ENCODE data around the gene SLC41A2.
"Not testable (repeated sequence)": the region's sequence is repeated elsewhere in the genome, so short reads cannot be mapped to it uniquely, and the experiment has no call there.

Gene SLC41A2

DNA sequence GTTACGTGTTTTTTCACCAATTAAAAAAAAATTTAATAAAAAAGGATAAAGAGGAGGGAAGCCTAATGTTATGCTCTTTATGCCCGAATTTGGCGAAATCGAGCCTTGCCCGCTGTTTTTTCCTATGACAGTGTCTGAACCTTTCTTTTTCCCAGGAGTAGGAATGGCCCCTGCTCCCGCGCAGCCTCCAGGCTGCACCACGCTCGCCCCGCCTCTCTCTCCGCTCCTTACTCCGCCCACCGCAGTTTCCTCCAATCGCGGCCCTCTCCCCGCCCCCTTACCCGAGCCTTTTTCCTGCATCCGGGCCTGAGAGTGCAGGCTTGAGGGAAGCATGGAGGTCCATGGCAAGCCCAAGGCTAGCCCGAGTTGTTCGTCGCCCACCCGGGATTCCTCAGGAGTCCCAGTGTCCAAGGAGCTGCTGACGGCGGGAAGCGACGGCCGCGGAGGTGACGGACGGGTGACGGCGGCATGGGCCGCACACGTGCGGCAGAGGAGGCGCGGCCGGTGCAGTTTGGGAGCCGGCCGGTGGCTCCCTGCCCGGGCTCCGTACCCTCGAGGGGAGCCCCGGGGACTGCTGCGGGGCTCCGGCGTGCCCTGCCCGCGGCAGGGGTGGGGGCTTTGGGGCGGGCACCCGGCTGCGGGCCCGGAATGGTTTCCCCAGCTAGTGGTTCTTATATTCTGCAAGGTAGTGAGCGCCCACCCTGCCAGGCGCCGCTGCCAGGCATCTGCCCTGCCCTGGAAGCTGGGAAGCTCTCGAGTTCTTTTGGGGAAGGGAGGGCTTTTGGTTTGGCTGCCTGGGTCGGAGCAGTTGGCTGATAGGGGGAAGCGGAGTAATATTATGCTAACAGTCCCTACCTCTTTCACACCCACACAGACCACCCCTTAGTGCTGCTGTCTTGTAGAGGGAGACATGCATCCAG, 28.2 kb upstream of the SLC41A2 start, which contains the start of gene NOPCHAP1:
Gene NOPCHAP1 (plus strand): TSS at position 295 of the 920 bp plus-strand sequence. CDS start 37 bp downstream, at position 332.
- Histone ChIP-seq H3K9ac (ENCODE audit: low read length in 5 of 5) (peak within 1 kb of the TSS in 4 of 5 donors; percentile 77 to 86 (median 86)), H3K9me3 (ENCODE audit: control insufficient read depth in 5 of 5, low read length in 5 of 5) (no peaks in the 10 kb centered on the region), H3K27ac (ENCODE audit: low read depth, low read length) (peak within 1 kb of the TSS; percentile 73)

DNA sequence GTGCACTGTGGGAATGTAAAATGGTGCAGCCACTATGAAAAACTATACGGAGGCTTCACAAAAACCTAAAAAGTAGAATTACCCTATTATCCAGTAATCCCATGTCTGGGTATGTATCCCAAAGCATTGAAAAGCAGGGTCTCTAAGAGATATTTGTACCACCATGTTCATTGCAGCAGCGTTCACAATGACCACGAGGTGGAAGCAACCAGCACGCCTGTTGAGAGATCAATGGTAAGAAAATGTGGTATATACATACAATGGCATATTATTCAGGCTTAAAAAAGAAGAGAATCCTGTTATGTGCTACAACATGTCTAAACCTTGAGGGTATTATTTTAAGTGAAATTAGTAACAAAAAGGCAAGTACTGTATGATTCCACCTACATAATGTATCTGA, 27.1 kb upstream of the SLC41A2 start:
- Histone ChIP-seq H3K9ac (ENCODE audit: low read length in 5 of 5) (no peak overlapping the region), H3K27ac (ENCODE audit: low read depth, low read length) (peak overlapping the region; percentile 73), H3K4me3 (ENCODE audit: low read depth in 1 of 5, low read length in 5 of 5) (peak overlapping the region in 3 of 5 donors; percentile 68 to 97 (median 84)), H3K4me1 (ENCODE audit: control insufficient read depth in 5 of 5, insufficient read depth in 5 of 5, low read length in 5 of 5) (peaks cover 0 to 25% (median 21%) of the 10 kb centered on the region in 5 donors), H3K9me3 (ENCODE audit: control insufficient read depth in 5 of 5, low read length in 5 of 5) (no peaks in the 10 kb centered on the region), H3K36me3 (ENCODE audit: control insufficient read depth in 5 of 5, insufficient read depth in 5 of 5, low read length in 5 of 5) (peaks cover 0 to 16% (median 5%) of the 10 kb centered on the region in 5 donors), H3K27me3 (ENCODE audit: control insufficient read depth in 5 of 5, insufficient read depth in 4 of 5, low read length in 5 of 5) (no peaks in the 10 kb centered on the region)

More for the DNA sequence above, 28.2 kb upstream of the SLC41A2 start, which contains the start of gene NOPCHAP1:
- Histone ChIP-seq H3K27me3 (ENCODE audit: control insufficient read depth in 5 of 5, insufficient read depth in 4 of 5, low read length in 5 of 5) (no peaks in the 10 kb centered on the region), H3K36me3 (ENCODE audit: control insufficient read depth in 5 of 5, insufficient read depth in 5 of 5, low read length in 5 of 5) (peaks cover 4 to 23% (median 12%) of the 10 kb centered on the region in 5 donors), H3K4me1 (ENCODE audit: control insufficient read depth in 5 of 5, insufficient read depth in 5 of 5, low read length in 5 of 5) (peaks cover 0 to 25% (median 21%) of the 10 kb centered on the region in 5 donors), H3K4me3 (ENCODE audit: low read depth in 1 of 5, low read length in 5 of 5) (peak within 1 kb of the TSS; percentile 84 to 97 (median 91))

DNA sequence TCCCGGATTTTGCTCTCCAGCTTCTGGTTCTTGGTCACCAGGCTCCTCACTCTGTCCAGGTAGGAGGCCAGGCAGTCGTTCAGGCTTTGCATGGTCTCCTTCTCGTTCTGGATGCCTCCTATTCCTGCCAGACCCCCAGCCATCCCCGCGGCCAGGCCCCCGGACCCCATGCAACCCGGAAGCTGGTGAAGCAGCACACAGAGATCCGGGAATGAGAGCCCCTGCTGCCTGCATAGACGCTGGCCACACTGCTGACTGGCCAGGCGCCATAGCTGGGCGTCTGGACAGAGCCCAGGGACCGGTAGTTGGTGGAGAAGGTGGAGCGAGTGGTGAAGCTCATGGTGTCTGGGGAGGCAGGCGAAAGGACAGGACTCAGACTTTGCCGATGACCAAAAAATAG, 19.6 kb upstream of the SLC41A2 start:
- H3K27me3 ChIP-seq (ENCODE audit: control insufficient read depth in 5 of 5, insufficient read depth in 4 of 5, low read length in 5 of 5); H3K36me3 ChIP-seq (ENCODE audit: control insufficient read depth in 5 of 5, insufficient read depth in 5 of 5, low read length in 5 of 5); H3K4me3 ChIP-seq (ENCODE audit: low read depth in 1 of 5, low read length in 5 of 5); H3K9ac ChIP-seq (ENCODE audit: low read length in 5 of 5); H3K4me1 ChIP-seq (ENCODE audit: control insufficient read depth in 5 of 5, insufficient read depth in 5 of 5, low read length in 5 of 5); H3K27ac ChIP-seq (ENCODE audit: low read depth, low read length); H3K9me3 ChIP-seq (ENCODE audit: control insufficient read depth in 5 of 5, low read length in 5 of 5): not testable (repeated sequence)

DNA sequence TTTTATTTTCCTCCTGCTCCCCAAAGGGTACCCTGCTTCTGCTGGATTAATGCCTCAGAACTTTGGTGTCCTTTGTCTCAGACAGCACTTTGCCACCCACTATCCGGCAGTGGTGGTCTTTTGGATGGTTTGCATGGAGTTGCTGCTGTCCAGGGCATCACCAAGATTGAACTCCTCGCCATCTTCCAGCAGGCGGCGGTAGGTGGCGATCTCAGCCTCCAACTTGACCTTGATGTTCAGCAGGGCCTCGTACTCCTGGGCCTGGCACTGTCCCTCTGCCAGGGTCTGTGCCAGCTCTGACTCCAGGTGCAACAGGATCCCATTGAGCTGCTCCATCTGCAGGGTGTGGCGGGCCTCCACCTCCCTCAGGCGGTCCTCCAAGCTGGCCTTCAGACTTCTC, 18.6 kb upstream of the SLC41A2 start:
- H3K4me1 ChIP-seq (ENCODE audit: control insufficient read depth in 5 of 5, insufficient read depth in 5 of 5, low read length in 5 of 5), result peaks cover 0 to 9% (median 2%) of the 10 kb centered on the region in 5 donors
- no peak overlapping the region for H3K27ac ChIP-seq (ENCODE audit: low read depth, low read length)
- H3K36me3 ChIP-seq (ENCODE audit: control insufficient read depth in 5 of 5, insufficient read depth in 5 of 5, low read length in 5 of 5), result no peaks in the 10 kb centered on the region
- no peaks in the 10 kb centered on the region for H3K9me3 ChIP-seq (ENCODE audit: control insufficient read depth in 5 of 5, low read length in 5 of 5)
- H3K4me3 ChIP-seq (ENCODE audit: low read depth in 1 of 5, low read length in 5 of 5), result no peak overlapping the region
- H3K27me3 ChIP-seq (ENCODE audit: control insufficient read depth in 5 of 5, insufficient read depth in 4 of 5, low read length in 5 of 5), result no peaks in the 10 kb centered on the region
- H3K9ac ChIP-seq (ENCODE audit: low read length in 5 of 5), result no peak overlapping the region

DNA sequence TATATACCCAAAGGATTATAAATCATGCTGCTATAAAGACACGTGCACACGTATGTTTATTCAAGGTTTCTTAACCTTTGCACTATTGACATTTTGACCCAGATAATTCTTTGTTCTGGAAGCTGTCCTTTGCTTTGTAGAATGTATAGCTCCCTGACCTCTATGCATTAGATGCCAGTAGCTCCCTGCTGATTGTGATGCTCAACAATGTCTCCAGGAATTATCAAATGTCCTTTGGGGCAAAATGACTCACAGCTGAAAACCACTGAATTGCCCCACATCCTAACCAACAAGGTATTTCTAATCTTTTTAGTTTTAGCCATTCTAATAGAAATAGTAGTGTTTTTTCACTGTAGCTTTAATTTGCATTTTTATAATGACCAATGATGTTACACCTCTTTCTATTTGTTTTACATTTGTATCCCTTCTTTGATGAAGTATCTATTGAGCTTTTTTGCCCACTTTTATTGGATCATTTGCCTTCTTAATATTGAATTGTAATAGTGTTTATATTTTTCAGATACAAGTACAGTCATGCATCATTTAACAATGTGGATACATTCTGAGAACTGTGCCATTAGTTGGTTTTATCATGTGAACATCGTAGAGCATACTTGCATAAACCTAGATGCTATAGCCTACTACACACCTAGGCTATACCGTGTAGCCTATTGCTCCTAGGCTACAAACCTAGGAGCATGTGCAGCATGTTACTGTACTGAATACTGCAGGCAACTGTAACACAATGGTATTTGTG, 17.7 kb upstream of the SLC41A2 start:
- Histone ChIP-seq H3K4me1 (ENCODE audit: control insufficient read depth in 5 of 5, insufficient read depth in 5 of 5, low read length in 5 of 5) (peaks cover 0 to 9% (median 2%) of the 10 kb centered on the region in 5 donors), H3K9ac (ENCODE audit: low read length in 5 of 5) (no peak overlapping the region), H3K36me3 (ENCODE audit: control insufficient read depth in 5 of 5, insufficient read depth in 5 of 5, low read length in 5 of 5) (no peaks in the 10 kb centered on the region), H3K27ac (ENCODE audit: low read depth, low read length) (no peak overlapping the region), H3K4me3 (ENCODE audit: low read depth in 1 of 5, low read length in 5 of 5) (no peak overlapping the region), H3K9me3 (ENCODE audit: control insufficient read depth in 5 of 5, low read length in 5 of 5) (no peaks in the 10 kb centered on the region), H3K27me3 (ENCODE audit: control insufficient read depth in 5 of 5, insufficient read depth in 4 of 5, low read length in 5 of 5) (no peaks in the 10 kb centered on the region)

DNA sequence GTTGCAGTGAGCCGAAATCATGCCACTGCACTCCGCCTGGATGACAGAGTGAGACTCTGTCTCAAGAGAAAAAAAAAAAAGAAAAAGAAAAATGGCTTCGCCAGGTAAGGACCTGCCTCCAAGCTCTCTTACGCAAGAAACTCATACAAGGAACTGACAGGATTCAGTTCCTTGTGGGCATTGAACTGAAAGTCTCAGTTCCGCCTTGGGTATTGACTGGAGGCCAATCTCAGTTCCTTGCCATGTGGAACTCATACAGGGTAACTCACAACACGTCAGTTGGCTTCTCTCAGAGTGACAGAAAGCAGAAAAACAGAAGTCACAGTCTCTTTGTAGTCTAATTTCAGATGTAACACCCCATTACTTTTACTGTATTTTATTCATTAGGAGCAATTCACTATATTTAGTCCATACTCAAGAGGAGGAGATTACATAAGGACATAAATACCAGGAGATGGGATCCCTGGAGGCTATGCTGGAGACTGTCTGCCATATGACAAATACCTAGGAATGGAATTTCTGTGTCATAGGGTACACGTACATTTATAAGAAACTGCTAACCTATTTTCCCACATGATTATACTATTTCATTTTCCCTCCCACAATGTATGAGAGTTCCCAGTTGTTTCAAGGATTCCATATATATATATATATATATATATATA, 16.7 kb upstream of the SLC41A2 start:
- Histone ChIP-seq H3K4me3 (ENCODE audit: low read depth in 1 of 5, low read length in 5 of 5) (no peak overlapping the region), H3K27ac (ENCODE audit: low read depth, low read length) (no peak overlapping the region), H3K36me3 (ENCODE audit: control insufficient read depth in 5 of 5, insufficient read depth in 5 of 5, low read length in 5 of 5) (no peaks in the 10 kb centered on the region), H3K9me3 (ENCODE audit: control insufficient read depth in 5 of 5, low read length in 5 of 5) (no peaks in the 10 kb centered on the region), H3K9ac (ENCODE audit: low read length in 5 of 5) (no peak overlapping the region), H3K4me1 (ENCODE audit: control insufficient read depth in 5 of 5, insufficient read depth in 5 of 5, low read length in 5 of 5) (peaks cover 0 to 9% (median 2%) of the 10 kb centered on the region in 5 donors), H3K27me3 (ENCODE audit: control insufficient read depth in 5 of 5, insufficient read depth in 4 of 5, low read length in 5 of 5) (no peaks in the 10 kb centered on the region)

DNA sequence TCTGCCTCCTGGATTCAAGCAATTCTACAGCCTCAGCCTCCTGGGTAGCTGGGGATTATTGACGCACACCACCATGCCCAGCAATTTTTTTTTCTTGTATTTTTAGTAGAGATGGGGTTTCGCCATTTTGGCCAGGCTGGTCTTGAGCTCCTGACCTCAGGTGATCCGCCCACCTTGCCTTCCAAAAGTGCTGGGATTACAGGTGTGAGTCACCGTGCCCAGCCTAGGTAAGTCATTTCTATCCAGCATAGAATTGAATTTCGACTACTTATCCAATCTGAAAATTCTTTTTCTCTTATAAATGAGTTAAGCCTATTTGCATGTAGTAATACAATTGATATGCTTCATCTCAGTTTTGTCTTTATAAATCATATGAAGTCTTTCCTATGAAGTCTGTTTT, 15.2 kb upstream of the SLC41A2 start:
- H3K27ac ChIP-seq (ENCODE audit: low read depth, low read length), result no peak overlapping the region
- H3K27me3 ChIP-seq (ENCODE audit: control insufficient read depth in 5 of 5, insufficient read depth in 4 of 5, low read length in 5 of 5), result no peaks in the 10 kb centered on the region
- no peak overlapping the region for H3K9ac ChIP-seq (ENCODE audit: low read length in 5 of 5)
- H3K36me3 ChIP-seq (ENCODE audit: control insufficient read depth in 5 of 5, insufficient read depth in 5 of 5, low read length in 5 of 5), result no peaks in the 10 kb centered on the region
- no peaks in the 10 kb centered on the region for H3K9me3 ChIP-seq (ENCODE audit: control insufficient read depth in 5 of 5, low read length in 5 of 5)
- no peak overlapping the region for H3K4me3 ChIP-seq (ENCODE audit: low read depth in 1 of 5, low read length in 5 of 5)
- H3K4me1 ChIP-seq (ENCODE audit: control insufficient read depth in 5 of 5, insufficient read depth in 5 of 5, low read length in 5 of 5), result peaks cover 0 to 9% (median 2%) of the 10 kb centered on the region in 5 donors

DNA sequence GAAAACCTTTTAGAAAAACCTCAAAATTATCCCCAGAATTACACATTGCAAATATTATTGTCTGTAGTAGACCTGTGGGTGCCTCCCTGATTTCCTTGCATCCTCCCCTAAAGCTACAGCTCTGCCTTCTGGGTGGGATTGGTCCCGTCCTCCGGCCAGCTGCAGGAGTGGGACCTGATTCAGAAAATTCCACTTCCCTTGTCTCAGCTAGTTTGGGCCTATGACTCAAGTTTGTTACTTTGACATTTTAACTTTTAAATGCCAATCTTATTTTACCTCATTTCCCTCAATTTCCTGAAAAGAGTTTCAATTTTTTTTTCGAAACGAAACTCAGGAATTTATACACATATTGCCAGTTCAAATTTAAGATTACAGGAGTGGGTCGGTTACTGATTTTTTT, 13.2 kb upstream of the SLC41A2 start:
- Histone ChIP-seq H3K4me3 (ENCODE audit: low read depth in 1 of 5, low read length in 5 of 5) (no peak overlapping the region), H3K36me3 (ENCODE audit: control insufficient read depth in 5 of 5, insufficient read depth in 5 of 5, low read length in 5 of 5) (no peaks in the 10 kb centered on the region), H3K9me3 (ENCODE audit: control insufficient read depth in 5 of 5, low read length in 5 of 5) (no peaks in the 10 kb centered on the region), H3K27ac (ENCODE audit: low read depth, low read length) (no peak overlapping the region), H3K9ac (ENCODE audit: low read length in 5 of 5) (no peak overlapping the region), H3K4me1 (ENCODE audit: control insufficient read depth in 5 of 5, insufficient read depth in 5 of 5, low read length in 5 of 5) (peaks cover 0 to 9% (median 0%) of the 10 kb centered on the region in 5 donors), H3K27me3 (ENCODE audit: control insufficient read depth in 5 of 5, insufficient read depth in 4 of 5, low read length in 5 of 5) (no peaks in the 10 kb centered on the region)

DNA sequence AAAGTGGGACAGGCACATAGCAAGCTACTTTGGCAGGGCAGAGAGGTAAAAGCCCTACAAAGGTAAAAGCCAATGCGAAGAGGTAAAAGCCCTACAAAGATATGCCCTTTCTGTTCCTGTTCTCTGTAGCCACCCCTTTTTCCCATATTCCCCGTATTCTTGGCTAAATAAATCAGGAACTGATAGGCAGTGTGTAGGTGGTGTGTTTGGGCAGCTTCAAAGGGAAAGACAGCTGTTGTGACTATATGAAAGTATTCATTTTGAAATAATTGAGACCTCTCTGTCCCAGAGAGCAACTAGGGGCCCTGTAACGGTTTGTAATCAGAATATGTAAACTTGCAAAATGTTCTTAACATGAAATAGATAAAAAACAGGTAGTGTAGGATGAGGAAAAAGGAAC, 11.3 kb upstream of the SLC41A2 start:
- Histone ChIP-seq H3K27ac (ENCODE audit: low read depth, low read length) (no peak overlapping the region), H3K36me3 (ENCODE audit: control insufficient read depth in 5 of 5, insufficient read depth in 5 of 5, low read length in 5 of 5) (no peaks in the 10 kb centered on the region), H3K4me3 (ENCODE audit: low read depth in 1 of 5, low read length in 5 of 5) (no peak overlapping the region), H3K9ac (ENCODE audit: low read length in 5 of 5) (no peak overlapping the region), H3K27me3 (ENCODE audit: control insufficient read depth in 5 of 5, insufficient read depth in 4 of 5, low read length in 5 of 5) (no peaks in the 10 kb centered on the region), H3K4me1 (ENCODE audit: control insufficient read depth in 5 of 5, insufficient read depth in 5 of 5, low read length in 5 of 5) (peaks cover 0 to 2% (median 0%) of the 10 kb centered on the region in 5 donors), H3K9me3 (ENCODE audit: control insufficient read depth in 5 of 5, low read length in 5 of 5) (no peaks in the 10 kb centered on the region)

Measured in subcutaneous abdominal adipose tissue (tissue), 5 donors.